ENCODE data around the gene KRTAP21-1. TPM values are rescaled to one million over a fixed set of nuclear protein-coding genes. Genes with fewer than 3 reads are reported as not detected.

KRTAP21-1 gene
- total and polyA plus RNA-seq, 2 of the 8 experiments (the other 6 are each of a cell fraction or from before 2014, with no cell fraction given), result not detected

GRCh38 chr21:30710499-30710898 lies 44.7 kb downstream of the KRTAP21-1 start:
- Histone ChIP-seq H2BK12ac (ENCODE audit: low read depth, low read length) (no peak overlapping the region), H3K79me2 (ENCODE audit: control insufficient read depth in 1 of 2, insufficient read depth in 2 of 2, low read length in 2 of 2) (no peaks in the 10 kb centered on the region), H4K5ac (ENCODE audit: insufficient read length, low read depth, low read length) (no peak overlapping the region), H3K9ac (replicated peaks in 1 of 4; ENCODE audit: extremely low read depth in 1 of 4, low read depth in 3 of 4, low read length in 3 of 4) (no peak overlapping the region), H2AFZ (ENCODE audit: low read length) (no peak overlapping the region), H3K18ac (ENCODE audit: extremely low read depth, low read length) (no peak overlapping the region), H4K20me1 (replicated peaks in 1 of 2; ENCODE audit: control insufficient read depth in 1 of 2, insufficient read depth in 2 of 2, low read length in 2 of 2) (no peaks in the 10 kb centered on the region), H3K23me2 (ENCODE audit: low read depth, low read length) (no peaks in the 10 kb centered on the region), H3K4me2 (ENCODE audit: insufficient read depth in 1 of 2, low read depth in 2 of 2, low read length in 2 of 2) (no peak overlapping the region), H3K4me3 (ENCODE audit: extremely low read depth in 1 of 4, insufficient read depth in 2 of 4, low read depth in 3 of 4, low read length in 4 of 4) (no peak overlapping the region), H3K27ac (ENCODE audit: low read depth, low read length) (no peak overlapping the region), H3K14ac (ENCODE audit: insufficient read length) (no peak overlapping the region), H3K23ac (ENCODE audit: insufficient read length) (no peak overlapping the region), H4K91ac (replicated peaks; ENCODE audit: insufficient read length, low read length) (no peak overlapping the region), H3K9me3 (ENCODE audit: insufficient read depth in 2 of 2, low read depth in 1 of 2, low read length in 1 of 2) (no peaks in the 10 kb centered on the region; a peak in 1 of 4 replicates), H3K4ac (replicated peaks; ENCODE audit: insufficient read length, low read depth, low read length) (no peak overlapping the region), H3K4me1 (replicated peaks in 1 of 4; ENCODE audit: control insufficient read depth in 3 of 4, insufficient read depth in 4 of 4, low read length in 3 of 4) (no peaks in the 10 kb centered on the region), H3K27me3 (replicated peaks in 1 of 4; ENCODE audit: control insufficient read depth in 3 of 4, extremely low read depth in 1 of 4, insufficient read depth in 3 of 4, low read length in 3 of 4) (no peaks in the 10 kb centered on the region), H3K36me3 (ENCODE audit: control insufficient read depth in 2 of 4, insufficient read depth in 4 of 4, low read length in 3 of 4) (no peaks in the 10 kb centered on the region), H2BK20ac (ENCODE audit: low read length) (no peak overlapping the region), H2AK5ac (ENCODE audit: low read depth, low read length) (no peak overlapping the region), H2BK120ac (replicated peaks; ENCODE audit: low read depth, low read length) (no peak overlapping the region), H2BK15ac (ENCODE audit: low read length) (no peak overlapping the region), H3K56ac (replicated peaks; ENCODE audit: insufficient read length, low read depth, low read length) (no peak overlapping the region), H4K8ac (ENCODE audit: extremely low read depth, insufficient read depth, low read length) (no peak overlapping the region), H2BK5ac (ENCODE audit: low read depth, low read length) (no peak overlapping the region), H3K79me1 (ENCODE audit: low read depth, low read length) (no peaks in the 10 kb centered on the region)
- POLR2A ChIA-PET (ENCODE audit: partially characterized antibody), result no interaction called here
- WGBS, 2 experiments (ENCODE audit: extremely low coverage in 1 of 2, insufficient coverage in 1 of 2, insufficient read length in 1 of 2, insufficient replicate concordance in 2 of 2, low coverage in 1 of 2, low lambda C conversion rate in 2 of 2, missing lambda C conversion rate in 1 of 2), result 75% methylated on average over 3 of the region's 3 CpGs; no CpG with 5 or more reads in 1 of the 2 experiments
- CTCF ChIA-PET (ENCODE audit: partially characterized antibody), result no interaction called here
- no peak for FAIRE-seq
- DNase-seq (ENCODE audit: low read depth in 1 of 2, low spot score in 2 of 2), result no peak
- no peak for TF ChIP-seq CBX5 (IDR thresholded peaks at IDR 0.05; ENCODE audit: low read depth, low read length)
- TF ChIP-seq RFX5 (IDR thresholded peaks at IDR 0.05; ENCODE audit: borderline replicate concordance, low read depth, low read length), result no peak
- no peak for TF ChIP-seq TBP (IDR thresholded peaks at IDR 0.05; ENCODE audit: low read depth, low read length)
- no peak for TF ChIP-seq NANOG (IDR thresholded peaks at IDR 0.05; ENCODE audit: insufficient read depth, low read depth, low read length, poor library complexity, severe bottlenecking)
- TF ChIP-seq EP300 (IDR thresholded peaks at IDR 0.05; ENCODE audit: borderline replicate concordance in 1 of 2, low read depth in 2 of 2, low read length in 2 of 2), result no peak

Measured in H1 (cell line).